ENCODE measurements around the gene ACSF2.
"Not testable (repeated sequence)": the region's sequence is repeated elsewhere in the genome, so short reads cannot be mapped to it uniquely, and the experiment has no call there.

ACSF2 gene

GRCh38 chr17:50396261-50397110 lies 29.5 kb upstream of the ACSF2 start:
- DNase-seq (ENCODE audit: low read depth) = peak; percentile 16
- TF ChIP-seq, protein P1, sequence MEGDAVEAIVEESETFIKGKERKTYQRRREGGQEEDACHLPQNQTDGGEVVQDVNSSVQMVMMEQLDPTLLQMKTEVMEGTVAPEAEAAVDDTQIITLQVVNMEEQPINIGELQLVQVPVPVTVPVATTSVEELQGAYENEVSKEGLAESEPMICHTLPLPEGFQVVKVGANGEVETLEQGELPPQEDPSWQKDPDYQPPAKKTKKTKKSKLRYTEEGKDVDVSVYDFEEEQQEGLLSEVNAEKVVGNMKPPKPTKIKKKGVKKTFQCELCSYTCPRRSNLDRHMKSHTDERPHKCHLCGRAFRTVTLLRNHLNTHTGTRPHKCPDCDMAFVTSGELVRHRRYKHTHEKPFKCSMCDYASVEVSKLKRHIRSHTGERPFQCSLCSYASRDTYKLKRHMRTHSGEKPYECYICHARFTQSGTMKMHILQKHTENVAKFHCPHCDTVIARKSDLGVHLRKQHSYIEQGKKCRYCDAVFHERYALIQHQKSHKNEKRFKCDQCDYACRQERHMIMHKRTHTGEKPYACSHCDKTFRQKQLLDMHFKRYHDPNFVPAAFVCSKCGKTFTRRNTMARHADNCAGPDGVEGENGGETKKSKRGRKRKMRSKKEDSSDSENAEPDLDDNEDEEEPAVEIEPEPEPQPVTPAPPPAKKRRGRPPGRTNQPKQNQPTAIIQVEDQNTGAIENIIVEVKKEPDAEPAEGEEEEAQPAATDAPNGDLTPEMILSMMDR (IDR thresholded peaks at IDR 0.05; ENCODE audit: low read depth, low read length, missing control alignments) = no peak
- peak overlapping the region; percentile 88 for H3K4me3 ChIP-seq (ENCODE audit: low read depth, low read length)
- in situ Hi-C loops (cut with HindIII; ENCODE audit: low sequenced_read_pairs) = no loop called here

DNA sequence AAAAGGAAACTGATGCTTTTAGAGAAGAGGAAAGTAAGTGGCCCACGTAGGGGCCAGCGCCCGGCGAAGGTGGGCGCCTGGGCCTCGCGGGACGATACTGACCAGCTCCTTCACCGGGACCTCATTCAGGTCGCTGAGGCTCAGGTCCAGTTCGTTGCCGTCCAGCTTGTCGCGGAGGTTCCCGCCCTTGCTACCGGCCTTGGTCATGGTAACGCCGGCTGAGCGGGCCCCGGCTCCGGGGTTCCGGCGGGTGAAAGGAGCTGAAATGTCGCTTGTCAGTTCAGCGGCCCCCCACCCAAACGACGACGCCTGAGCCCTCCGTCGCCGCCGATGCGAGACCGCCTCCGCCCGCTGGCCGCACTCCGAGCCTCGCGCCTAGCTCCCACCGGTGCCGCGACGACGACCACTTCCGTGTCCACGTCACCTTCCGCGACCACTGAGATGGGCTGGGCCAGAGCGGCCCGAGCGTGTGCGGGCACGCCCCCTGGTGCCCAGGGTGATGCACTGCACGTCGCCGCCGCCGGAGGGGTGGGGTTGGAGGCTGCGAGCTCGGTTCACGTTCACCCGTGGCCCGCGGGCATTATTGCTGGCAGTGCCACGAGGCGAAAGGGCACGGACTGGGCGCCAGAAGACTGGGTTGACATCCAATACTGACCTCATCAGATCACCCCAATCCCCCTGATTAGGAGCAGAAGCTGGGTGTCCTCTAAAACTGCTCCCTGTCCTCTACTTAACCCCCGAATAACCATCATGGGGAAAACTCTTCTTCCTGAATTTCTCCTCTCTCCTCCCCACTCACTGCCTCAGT lies 28.7 kb upstream of the ACSF2 start, which contains the start of gene LRRC59:
TSS of gene LRRC59 (minus strand) at position 413 of the 808 bp plus-strand sequence. CDS start at position 207, 206 bp downstream.
- peak within 1 kb of the TSS; percentile 88 for H3K4me3 ChIP-seq (ENCODE audit: low read depth, low read length)
- peak; percentile 59 for DNase-seq (ENCODE audit: low read depth)
- in situ Hi-C loops (cut with HindIII; ENCODE audit: low sequenced_read_pairs) = no loop called here
- TF ChIP-seq, protein P1 (IDR thresholded peaks at IDR 0.05; ENCODE audit: low read depth, low read length, missing control alignments) = peak; percentile 89

- in situ Hi-C loops (cut with HindIII; ENCODE audit: low sequenced_read_pairs) = no loop called here
- no peak for DNase-seq (ENCODE audit: low read depth)
- H3K4me3 ChIP-seq (ENCODE audit: low read depth, low read length) = no peak overlapping the region
- TF ChIP-seq, protein P1 (IDR thresholded peaks at IDR 0.05; ENCODE audit: low read depth, low read length, missing control alignments) = no peak
These were observed 28.1 kb upstream of the ACSF2 start for GRCh38 chr17:50397919-50398285.

DNA sequence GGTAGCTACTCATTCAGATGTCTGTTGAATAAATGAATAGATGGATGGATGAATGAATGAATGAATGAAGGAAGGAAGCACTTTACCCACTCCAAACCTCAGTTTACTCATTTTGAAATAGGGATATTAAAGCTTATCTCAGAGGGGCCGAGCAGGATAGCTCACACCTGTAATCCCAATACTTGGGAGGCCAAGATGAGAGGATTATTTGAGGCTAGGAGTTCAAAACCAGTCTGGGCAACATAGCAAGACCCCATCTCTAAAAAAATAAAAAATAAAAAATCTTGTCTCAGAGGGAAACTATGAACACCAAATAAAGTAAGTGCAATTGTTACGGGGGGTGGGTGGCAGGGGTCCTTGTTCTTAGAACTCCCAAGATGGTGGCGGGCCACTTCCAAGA lies 27.3 kb upstream of the ACSF2 start:
- H3K4me3 ChIP-seq (ENCODE audit: low read depth, low read length); in situ Hi-C loops (cut with HindIII; ENCODE audit: low sequenced_read_pairs); DNase-seq (ENCODE audit: low read depth): not testable (repeated sequence)

- in situ Hi-C loops (cut with HindIII; ENCODE audit: low sequenced_read_pairs); DNase-seq (ENCODE audit: low read depth); H3K4me3 ChIP-seq (ENCODE audit: low read depth, low read length): not testable (repeated sequence)
These were observed 26.4 kb upstream of the ACSF2 start for GRCh38 chr17:50399591-50399990.

DNA sequence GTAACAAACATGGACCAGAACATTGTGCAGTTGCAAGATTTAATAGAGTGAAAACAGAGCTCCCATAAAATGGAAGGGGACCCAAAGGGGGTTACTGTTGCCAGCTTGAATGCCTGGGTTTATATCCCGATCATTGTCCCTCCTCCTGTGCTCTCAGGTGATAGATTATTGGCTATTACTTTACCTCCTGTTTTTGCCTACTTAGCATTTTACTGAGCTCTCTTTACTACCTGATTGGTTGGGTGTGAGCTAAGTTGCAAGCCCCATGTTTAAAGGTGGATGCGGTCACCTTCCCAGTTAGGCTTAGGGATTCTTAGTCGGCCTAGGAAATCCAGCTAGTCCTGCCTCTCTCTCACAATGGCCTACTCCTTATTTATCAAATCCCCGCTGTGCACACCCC lies 20.7 kb upstream of the ACSF2 start:
- DNase-seq (ENCODE audit: low read depth); in situ Hi-C loops (cut with HindIII; ENCODE audit: low sequenced_read_pairs); H3K4me3 ChIP-seq (ENCODE audit: low read depth, low read length): not testable (repeated sequence)

- in situ Hi-C loops (cut with HindIII; ENCODE audit: low sequenced_read_pairs) = no loop called here
- TF ChIP-seq, protein P1 (IDR thresholded peaks at IDR 0.05; ENCODE audit: low read depth, low read length, missing control alignments) = no peak
- no peak overlapping the region for H3K4me3 ChIP-seq (ENCODE audit: low read depth, low read length)
- DNase-seq (ENCODE audit: low read depth) = no peak
These were observed 19.4 kb upstream of the ACSF2 start for GRCh38 chr17:50406578-50406977.

DNA sequence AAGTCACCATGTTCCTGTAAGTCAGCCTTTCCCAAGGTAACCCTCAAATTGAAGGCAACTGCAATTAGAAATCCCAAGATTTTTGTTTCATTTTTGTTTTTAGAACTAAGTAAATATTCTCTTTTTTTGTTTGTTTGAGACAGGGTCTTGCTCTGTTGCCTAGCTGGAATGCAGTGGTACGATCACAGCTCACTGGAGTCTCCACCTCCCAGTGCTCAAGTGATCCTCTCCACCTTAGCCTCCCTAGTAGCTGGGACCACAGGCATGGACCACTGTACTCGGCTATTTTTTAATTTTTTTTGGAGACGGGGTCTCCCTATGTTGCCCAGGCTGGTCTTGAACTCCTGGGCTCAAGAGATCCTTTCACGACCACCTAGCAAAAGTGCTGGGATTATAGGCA lies 18.1 kb upstream of the ACSF2 start:
- no peak overlapping the region for H3K4me3 ChIP-seq (ENCODE audit: low read depth, low read length)
- no peak for DNase-seq (ENCODE audit: low read depth)
- in situ Hi-C loops (cut with HindIII; ENCODE audit: low sequenced_read_pairs) = no loop called here
- TF ChIP-seq, protein P1 (IDR thresholded peaks at IDR 0.05; ENCODE audit: low read depth, low read length, missing control alignments) = no peak
